HEK293T (cell line): ENCODE data around the gene TPCN1.

Source experiments
- FOXK2 ChIP-seq: fragments of 450-650 bp; IDR thresholded peaks from 2 replicates; pipeline ENCODE4 v1.6.1; 2016; ENCODE audit warnings: mild to moderate bottlenecking
- PKNOX1 ChIP-seq: fragments of 450-650 bp; IDR thresholded peaks from 2 replicates; pipeline ENCODE4 v1.6.1; 2016
- SP1 ChIP-seq: fragments of 450-650 bp; IDR thresholded peaks from 2 replicates; pipeline ENCODE4 v1.6.1; 2017
- TARDBP ChIP-seq: fragments of 450-650 bp; IDR thresholded peaks from 2 replicates; pipeline ENCODE4 v1.6.1; 2016

GRCh38 chr12:113318900-113319628, 97.8 kb downstream of the TPCN1 start:
- TF ChIP-seq PKNOX1 (no peak), SP1 (no peak), FOXK2 (no peak), TARDBP (no peak)
